ENCODE results near the gene EPHB2.

EPHB2 gene

DNA sequence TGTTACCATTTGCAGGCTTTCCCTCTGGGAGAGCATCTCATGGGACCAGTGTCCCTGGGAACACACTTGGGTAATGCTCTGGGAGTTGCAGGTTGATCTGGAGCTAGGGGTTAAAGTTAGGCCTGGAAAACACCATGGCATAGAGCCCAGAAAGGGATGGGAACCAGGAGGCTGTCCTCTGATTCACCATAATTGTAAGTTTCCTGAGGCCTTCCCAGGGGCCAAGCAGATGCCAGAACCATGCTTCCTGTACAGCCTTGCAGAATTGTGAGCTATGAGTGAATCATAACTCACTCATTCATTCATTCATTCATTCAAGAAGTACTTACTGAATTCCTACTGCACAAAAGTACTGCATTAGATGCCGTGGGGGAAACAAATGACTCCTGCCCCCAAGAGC, 212.0 kb downstream of the EPHB2 start (continued):
- TF ChIP-seq CTCF (tag by site-specific recombination; IDR thresholded peaks at IDR 0.05), result no peak

- Histone ChIP-seq H3K27ac (ENCODE audit: extremely low read depth, low read depth, low read length) (no peak overlapping the region), H3K4me1 (ENCODE audit: control insufficient read depth, insufficient read depth, low read length) (no peaks in the 10 kb centered on the region), H3K36me3 (ENCODE audit: control insufficient read depth in 2 of 2, insufficient read depth in 1 of 2, low read length in 2 of 2) (no peaks in the 10 kb centered on the region), H3K4me3 (ENCODE audit: low read depth, low read length) (no peak overlapping the region), H3K9me3 (ENCODE audit: control insufficient read depth, insufficient read depth, low read depth, low read length) (no peaks in the 10 kb centered on the region)
- peak; percentile 63; the same call in 1 of the 2 replicates for TF ChIP-seq ZFHX2 (tag by site-specific recombination; conservative IDR thresholded peaks at IDR 0.05)
- no peak for TF ChIP-seq ZNF248 (tag by site-specific recombination; IDR thresholded peaks at IDR 0.05)
- TF ChIP-seq ZNF549 (tag by site-specific recombination; IDR thresholded peaks at IDR 0.05), result no peak
- POLR2A ChIA-PET, result no interaction called here
- CTCF ChIA-PET, result no interaction called here
Observed at GRCh38 chr1:22925111-22925510, 214.5 kb downstream of the EPHB2 start.

DNA sequence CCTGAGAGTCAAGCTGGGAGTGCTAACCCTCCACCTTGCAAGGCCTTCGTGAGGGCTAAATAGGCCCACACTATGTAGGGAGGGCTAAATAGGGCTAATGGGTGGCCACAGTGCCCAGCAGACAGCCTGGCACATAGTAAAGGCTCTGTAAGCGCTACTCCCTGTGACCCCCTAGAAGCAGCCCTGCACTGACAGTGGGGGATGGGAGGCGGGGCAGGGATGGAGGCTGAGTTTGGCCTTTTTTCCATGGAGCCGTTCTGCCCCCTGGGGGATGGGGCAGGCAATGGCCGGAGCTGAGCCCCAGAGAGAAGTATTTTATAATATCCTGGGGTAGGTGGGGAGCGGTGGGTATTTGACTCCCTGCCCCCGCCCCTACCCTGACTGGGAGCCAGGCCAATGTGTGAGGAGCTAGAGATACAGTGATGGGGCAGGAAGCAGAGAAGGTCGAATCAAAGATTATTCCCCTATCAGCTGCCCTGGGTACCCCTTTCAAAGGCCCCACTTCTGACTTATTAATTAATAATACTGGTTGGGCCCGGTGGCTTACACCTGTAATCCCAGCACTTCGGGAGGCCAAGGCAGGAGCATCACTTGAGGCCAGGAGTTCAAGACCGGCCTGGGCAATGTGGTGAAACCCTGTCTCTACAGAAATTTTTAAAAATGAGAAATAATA, 219.7 kb downstream of the EPHB2 start:
- ChIA-PET CTCF (interaction anchor here (0.6 to 5.4 kb wide), 23 partner anchors 9 to 1489 kb away, joined by 3 to 43 read pairs (median 4); no protein-coding TSS in a partner anchor), POLR2A (no interaction called here)
- no peaks in the 10 kb centered on the region for H3K4me1 ChIP-seq (ENCODE audit: control insufficient read depth, insufficient read depth, low read length)
- H3K27ac ChIP-seq (ENCODE audit: extremely low read depth, low read depth, low read length), result no peak overlapping the region
- H3K9me3 ChIP-seq (ENCODE audit: control insufficient read depth, insufficient read depth, low read depth, low read length), result no peaks in the 10 kb centered on the region
- H3K36me3 ChIP-seq (ENCODE audit: control insufficient read depth in 2 of 2, insufficient read depth in 1 of 2, low read length in 2 of 2), result no peaks in the 10 kb centered on the region
- H3K4me3 ChIP-seq (ENCODE audit: low read depth, low read length), result no peak overlapping the region
- TF ChIP-seq ZNF202 (tag by site-specific recombination; IDR thresholded peaks at IDR 0.05; ENCODE audit: borderline replicate concordance), result no peak
- TF ChIP-seq CTCF (tag by site-specific recombination; IDR thresholded peaks at IDR 0.05), result peak; percentile 63
- TF ChIP-seq ZNF560 (tag by site-specific recombination; IDR thresholded peaks at IDR 0.05; ENCODE audit: borderline replicate concordance), result no peak
- TF ChIP-seq ZBTB8A (tag by site-specific recombination; IDR thresholded peaks at IDR 0.05), result peak; percentile 60
- TF ChIP-seq, protein P1, sequence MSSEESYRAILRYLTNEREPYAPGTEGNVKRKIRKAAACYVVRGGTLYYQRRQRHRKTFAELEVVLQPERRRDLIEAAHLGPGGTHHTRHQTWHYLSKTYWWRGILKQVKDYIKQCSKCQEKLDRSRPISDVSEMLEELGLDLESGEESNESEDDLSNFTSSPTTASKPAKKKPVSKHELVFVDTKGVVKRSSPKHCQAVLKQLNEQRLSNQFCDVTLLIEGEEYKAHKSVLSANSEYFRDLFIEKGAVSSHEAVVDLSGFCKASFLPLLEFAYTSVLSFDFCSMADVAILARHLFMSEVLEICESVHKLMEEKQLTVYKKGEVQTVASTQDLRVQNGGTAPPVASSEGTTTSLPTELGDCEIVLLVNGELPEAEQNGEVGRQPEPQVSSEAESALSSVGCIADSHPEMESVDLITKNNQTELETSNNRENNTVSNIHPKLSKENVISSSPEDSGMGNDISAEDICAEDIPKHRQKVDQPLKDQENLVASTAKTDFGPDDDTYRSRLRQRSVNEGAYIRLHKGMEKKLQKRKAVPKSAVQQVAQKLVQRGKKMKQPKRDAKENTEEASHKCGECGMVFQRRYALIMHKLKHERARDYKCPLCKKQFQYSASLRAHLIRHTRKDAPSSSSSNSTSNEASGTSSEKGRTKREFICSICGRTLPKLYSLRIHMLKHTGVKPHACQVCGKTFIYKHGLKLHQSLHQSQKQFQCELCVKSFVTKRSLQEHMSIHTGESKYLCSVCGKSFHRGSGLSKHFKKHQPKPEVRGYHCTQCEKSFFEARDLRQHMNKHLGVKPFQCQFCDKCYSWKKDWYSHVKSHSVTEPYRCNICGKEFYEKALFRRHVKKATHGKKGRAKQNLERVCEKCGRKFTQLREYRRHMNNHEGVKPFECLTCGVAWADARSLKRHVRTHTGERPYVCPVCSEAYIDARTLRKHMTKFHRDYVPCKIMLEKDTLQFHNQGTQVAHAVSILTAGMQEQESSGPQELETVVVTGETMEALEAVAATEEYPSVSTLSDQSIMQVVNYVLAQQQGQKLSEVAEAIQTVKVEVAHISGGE (tag by site-specific recombination; conservative IDR thresholded peaks at IDR 0.05; ENCODE audit: low read depth), result no peak
- TF ChIP-seq ZNF76 (tag by site-specific recombination; IDR thresholded peaks at IDR 0.05; ENCODE audit: borderline replicate concordance, low read depth), result no peak
- TF ChIP-seq ZNF426 (tag by site-specific recombination; IDR thresholded peaks at IDR 0.05), result no peak
- no peak for TF ChIP-seq MEIS1 (CRISPR knock-in tag; IDR thresholded peaks at IDR 0.05; ENCODE audit: borderline replicate concordance)
- TF ChIP-seq KLF9 (tag by site-specific recombination; IDR thresholded peaks at IDR 0.05; ENCODE audit: low read depth), result 0 out of 2 replicates have a peak, but pooled peaks have one; percentile 18
- TF ChIP-seq ZNF791 (tag by site-specific recombination; IDR thresholded peaks at IDR 0.05), result no peak
- TF ChIP-seq ZNF654 (tag by site-specific recombination; IDR thresholded peaks at IDR 0.05; ENCODE audit: low read depth), result peak; percentile 50
- TF ChIP-seq ZNF280C (tag by site-specific recombination; IDR thresholded peaks at IDR 0.05), result no peak
- TF ChIP-seq, protein P2, sequence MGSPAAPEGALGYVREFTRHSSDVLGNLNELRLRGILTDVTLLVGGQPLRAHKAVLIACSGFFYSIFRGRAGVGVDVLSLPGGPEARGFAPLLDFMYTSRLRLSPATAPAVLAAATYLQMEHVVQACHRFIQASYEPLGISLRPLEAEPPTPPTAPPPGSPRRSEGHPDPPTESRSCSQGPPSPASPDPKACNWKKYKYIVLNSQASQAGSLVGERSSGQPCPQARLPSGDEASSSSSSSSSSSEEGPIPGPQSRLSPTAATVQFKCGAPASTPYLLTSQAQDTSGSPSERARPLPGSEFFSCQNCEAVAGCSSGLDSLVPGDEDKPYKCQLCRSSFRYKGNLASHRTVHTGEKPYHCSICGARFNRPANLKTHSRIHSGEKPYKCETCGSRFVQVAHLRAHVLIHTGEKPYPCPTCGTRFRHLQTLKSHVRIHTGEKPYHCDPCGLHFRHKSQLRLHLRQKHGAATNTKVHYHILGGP (tag by site-specific recombination; IDR thresholded peaks at IDR 0.05), result no peak
- TF ChIP-seq EGR2 (tag by site-specific recombination; IDR thresholded peaks at IDR 0.05; ENCODE audit: low read depth), result no peak
- TF ChIP-seq, protein P3, sequence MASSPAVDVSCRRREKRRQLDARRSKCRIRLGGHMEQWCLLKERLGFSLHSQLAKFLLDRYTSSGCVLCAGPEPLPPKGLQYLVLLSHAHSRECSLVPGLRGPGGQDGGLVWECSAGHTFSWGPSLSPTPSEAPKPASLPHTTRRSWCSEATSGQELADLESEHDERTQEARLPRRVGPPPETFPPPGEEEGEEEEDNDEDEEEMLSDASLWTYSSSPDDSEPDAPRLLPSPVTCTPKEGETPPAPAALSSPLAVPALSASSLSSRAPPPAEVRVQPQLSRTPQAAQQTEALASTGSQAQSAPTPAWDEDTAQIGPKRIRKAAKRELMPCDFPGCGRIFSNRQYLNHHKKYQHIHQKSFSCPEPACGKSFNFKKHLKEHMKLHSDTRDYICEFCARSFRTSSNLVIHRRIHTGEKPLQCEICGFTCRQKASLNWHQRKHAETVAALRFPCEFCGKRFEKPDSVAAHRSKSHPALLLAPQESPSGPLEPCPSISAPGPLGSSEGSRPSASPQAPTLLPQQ (tag by site-specific recombination; IDR thresholded peaks at IDR 0.05), result no peak
- TF ChIP-seq GLIS2 (tag by site-specific recombination; IDR thresholded peaks at IDR 0.05), result peak; percentile 66

Measured in HEK293 (cell line).